LNCaP clone FGC (cell line): ENCODE results near the gene GALNT14.

Source experiments
- DNase-seq: peaks from one replicate; pipeline ENCODE4 v3.0.0-alpha.2; 2011; ENCODE audit warnings: low read depth
- H3K4me3 ChIP-seq: 2 replicates; pipeline ENCODE4 v1.5.1; 2011; ENCODE audit warnings: mild to moderate bottlenecking, low read depth, low read length, control low read depth
- TF ChIP-seq, protein P1 (sequence below): IDR thresholded peaks from 2 replicates; pipeline ENCODE4 v1.5.1; 2012; ENCODE audit warnings: mild to moderate bottlenecking; ENCODE audit not compliant: control insufficient read depth, insufficient read depth; ENCODE audit errors: extremely low read depth

GALNT14 gene

DNA sequence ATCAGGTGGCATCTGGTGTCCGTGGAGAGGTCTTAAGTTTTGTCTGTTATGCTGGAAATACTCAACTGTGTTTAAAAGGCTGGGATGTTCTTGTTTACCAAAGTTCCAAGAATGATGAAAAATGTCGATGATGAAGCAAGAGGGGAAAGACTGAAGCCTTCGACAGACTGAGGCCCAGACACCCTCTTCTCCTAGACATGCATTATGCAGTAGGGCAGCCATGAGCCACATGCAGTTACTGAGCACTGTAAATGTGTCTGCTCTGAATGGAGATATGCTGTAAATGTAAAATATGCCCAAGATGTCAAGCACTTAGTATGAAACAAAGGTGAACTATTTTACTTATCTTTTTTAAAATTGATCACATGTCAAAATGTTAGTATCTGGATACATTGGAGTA is 163.1 kb downstream of the GALNT14 start:
- TF ChIP-seq, protein P1, sequence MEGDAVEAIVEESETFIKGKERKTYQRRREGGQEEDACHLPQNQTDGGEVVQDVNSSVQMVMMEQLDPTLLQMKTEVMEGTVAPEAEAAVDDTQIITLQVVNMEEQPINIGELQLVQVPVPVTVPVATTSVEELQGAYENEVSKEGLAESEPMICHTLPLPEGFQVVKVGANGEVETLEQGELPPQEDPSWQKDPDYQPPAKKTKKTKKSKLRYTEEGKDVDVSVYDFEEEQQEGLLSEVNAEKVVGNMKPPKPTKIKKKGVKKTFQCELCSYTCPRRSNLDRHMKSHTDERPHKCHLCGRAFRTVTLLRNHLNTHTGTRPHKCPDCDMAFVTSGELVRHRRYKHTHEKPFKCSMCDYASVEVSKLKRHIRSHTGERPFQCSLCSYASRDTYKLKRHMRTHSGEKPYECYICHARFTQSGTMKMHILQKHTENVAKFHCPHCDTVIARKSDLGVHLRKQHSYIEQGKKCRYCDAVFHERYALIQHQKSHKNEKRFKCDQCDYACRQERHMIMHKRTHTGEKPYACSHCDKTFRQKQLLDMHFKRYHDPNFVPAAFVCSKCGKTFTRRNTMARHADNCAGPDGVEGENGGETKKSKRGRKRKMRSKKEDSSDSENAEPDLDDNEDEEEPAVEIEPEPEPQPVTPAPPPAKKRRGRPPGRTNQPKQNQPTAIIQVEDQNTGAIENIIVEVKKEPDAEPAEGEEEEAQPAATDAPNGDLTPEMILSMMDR = no peak
- DNase-seq = no peak

DNA sequence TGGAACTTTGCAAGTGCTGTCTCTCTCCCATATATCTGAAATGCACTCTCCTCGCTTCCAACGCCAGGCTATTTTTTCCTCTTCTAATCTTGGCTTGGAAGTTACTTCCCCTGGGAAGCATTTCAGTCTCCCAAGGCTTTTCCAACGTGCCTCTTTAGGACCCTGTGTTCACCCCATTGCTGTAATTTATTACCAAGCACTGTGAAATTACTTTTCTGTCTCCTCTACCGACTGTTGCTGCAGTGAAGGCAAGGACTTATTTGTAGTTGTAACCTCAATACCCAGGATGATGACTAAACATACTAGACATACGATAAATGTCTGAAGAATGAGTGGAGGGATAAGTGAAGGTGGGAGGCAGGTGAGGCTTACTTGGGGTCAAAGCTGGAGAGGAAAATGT is 163.7 kb downstream of the GALNT14 start:
- no peak overlapping the region for H3K4me3 ChIP-seq
- no peak for DNase-seq
- TF ChIP-seq, protein P1 = no peak

More for the DNA sequence above, 163.1 kb downstream of the GALNT14 start:
- H3K4me3 ChIP-seq = no peak overlapping the region

DNA sequence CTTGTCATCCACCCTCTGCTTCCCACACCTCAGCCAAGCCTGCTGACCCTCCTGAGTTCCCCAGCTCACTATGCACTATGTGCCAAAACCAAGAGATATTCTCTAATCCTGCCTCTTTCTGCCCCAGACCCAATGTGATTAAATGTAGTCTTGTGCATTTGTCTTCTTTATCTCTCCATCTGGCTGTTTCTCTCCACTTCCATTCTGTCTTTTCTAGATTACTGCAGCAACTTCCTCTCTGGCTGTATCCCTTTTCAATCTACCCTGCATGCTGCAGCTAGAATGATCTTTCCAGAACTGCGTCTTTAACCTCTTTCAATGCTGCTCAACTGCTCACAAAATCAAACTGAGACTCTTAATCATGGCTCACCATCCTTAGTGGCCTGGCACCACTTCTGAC is 164.1 kb downstream of the GALNT14 start:
- no peak overlapping the region for H3K4me3 ChIP-seq
- DNase-seq = no peak
- TF ChIP-seq, protein P1 = no peak

DNA sequence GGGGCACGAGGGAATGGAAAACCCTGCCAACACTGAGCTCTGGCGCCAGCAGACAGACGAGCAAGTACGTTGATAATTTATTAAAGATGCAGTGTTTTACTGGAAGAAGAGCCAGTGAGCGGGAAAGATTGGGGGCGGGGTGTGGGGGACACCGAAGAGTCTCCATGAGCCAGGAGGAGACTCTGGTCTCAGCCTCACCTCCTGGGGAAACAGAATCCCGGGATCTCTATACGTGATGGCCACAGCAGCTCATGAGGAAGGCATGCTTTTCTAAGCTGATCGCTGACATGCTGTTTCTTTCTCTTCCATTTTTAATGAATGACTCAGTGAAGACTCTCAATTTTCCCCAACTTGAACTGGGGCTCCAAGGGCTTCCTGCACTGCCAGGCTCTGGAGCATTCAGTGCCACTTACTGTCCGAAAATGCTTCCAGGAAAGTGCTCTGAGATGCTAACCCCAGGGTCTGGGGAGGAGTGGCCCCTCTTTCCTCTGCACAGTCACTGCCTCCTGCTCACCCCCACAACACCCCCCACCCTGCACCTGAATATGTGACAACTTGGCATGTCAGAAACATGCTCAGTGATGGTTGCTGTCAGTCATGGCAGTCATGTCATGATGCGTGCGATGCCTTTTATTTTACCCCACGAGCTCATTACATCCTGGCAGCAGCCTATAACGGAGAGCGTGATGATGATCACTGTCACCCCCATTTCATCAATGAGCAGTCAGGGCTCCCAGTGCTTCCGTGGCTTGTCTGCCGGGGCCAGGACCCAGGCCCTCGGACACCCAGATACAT is 166.8 kb downstream of the GALNT14 start:
- no peak for DNase-seq
- TF ChIP-seq, protein P1 = no peak

DNA sequence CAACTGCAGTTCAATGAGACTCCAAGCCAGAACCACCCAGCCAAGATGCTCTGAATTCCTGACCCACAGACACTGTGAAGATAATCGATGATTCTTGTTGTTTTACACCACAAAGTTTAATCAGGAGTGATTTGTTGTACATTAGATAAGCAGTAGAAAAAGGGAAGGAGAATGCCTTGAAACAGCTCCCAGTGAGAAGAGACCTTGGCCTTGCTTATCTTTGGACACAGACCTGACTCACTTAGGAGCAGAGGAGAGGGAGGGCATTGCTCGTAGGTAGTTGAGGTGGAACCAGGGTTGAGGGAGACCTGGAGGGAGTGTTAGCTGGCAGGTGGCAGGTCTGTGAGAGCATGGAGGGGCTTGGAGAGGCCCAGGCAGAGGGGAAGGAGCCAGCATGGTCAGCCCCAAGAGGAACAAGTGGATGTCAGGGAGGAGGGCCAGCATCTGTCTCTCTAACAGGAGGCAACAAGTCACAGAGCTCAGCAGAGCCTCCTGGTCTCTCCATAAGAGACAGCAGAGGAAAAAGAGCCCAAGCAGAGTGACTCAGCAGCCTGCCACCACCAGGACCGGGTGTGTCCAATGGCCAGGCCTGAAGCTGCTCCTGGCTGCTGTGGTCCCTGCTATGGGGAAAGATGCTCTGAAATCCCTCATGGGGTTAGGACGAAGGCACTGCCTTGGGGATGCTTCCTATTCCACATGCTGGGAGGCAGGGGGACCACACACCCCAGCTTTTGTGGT is 169.4 kb downstream of the GALNT14 start:
- DNase-seq = no peak
- no peak overlapping the region for H3K4me3 ChIP-seq
- TF ChIP-seq, protein P1 = no peak

More for the DNA sequence above, 166.8 kb downstream of the GALNT14 start:
- no peak overlapping the region for H3K4me3 ChIP-seq

DNA sequence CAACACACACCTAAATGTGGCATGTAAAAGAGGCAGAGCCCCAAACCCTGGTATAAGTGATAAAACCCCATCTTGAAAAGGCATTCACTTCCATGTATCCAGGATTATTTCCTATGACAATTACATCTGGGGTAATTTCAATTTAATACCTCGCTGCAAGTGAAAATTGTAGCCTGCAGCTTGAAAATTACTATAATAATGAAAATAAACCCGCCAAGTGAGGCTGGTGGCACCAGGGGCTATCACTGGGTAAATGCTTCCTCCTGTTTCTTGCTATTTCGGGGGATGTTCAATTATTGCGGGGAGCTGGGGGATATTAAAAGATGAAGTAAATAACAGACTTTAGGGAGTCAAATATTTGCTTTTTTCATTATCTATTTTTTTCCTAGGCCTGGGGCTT is 171.5 kb downstream of the GALNT14 start:
- DNase-seq = no peak
- TF ChIP-seq, protein P1 = no peak
- no peak overlapping the region for H3K4me3 ChIP-seq

DNA sequence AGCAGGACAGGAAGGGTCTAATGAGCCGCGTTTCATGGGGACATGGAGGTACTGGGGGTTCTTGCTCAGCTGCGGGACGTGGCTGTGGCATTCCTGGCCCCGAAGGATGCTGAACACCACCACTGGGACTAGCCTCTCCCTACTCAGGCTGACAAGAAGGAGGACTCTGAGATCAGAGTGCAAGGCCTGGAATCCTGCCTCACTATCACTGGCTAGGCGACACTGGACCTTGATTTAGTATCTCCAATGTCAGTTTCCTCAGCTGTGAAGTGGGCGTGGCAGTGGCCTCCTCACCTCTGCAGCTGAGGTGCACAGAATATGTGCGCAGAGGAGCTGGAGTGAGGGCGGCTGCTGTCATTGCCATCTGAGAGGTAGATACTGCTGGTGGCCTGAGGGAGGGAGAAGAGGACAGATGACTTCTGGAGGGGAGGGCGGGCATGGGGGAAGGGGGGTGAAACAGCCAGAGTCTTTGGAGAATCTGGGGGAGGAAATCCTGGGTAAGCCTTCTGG is 173.2 kb downstream of the GALNT14 start:
- no peak overlapping the region for H3K4me3 ChIP-seq
- no peak for DNase-seq
- TF ChIP-seq, protein P1 = no peak
